Measurements from ENCODE around the gene MIPOL1.

Gene MIPOL1

DNA sequence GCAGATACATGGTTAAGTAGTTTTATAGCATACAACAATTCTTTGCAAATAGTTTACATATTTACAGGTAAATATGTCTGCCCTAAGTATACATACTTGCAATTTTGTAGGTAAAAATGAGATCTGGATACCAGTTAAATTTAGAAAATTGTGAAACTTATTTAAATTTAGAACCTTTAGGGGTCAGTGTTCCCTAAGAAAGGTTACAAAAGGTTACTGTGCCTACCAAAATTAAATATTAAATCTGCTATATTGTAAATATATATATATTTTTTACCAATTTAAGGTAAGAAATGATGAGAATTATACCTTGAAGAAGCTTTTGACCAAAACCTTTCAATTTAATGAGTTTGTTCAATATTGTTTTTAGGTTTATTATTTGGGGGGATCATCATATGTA, 54.0 kb downstream of the MIPOL1 start:
- Histone ChIP-seq H3K9me3 (ENCODE audit: insufficient read depth, low read depth, low read length) (no peaks in the 10 kb centered on the region), H2AFZ (ENCODE audit: low read length) (no peak overlapping the region), H3K9ac (ENCODE audit: low read depth, low read length, poor library complexity, severe bottlenecking) (no peak overlapping the region), H3K4me3 (ENCODE audit: low read length, poor library complexity, severe bottlenecking) (no peak overlapping the region), H3K4me2 (ENCODE audit: low read depth, low read length, poor library complexity, severe bottlenecking) (no peak overlapping the region), H3K27me3 (ENCODE audit: insufficient read depth, low read length, poor library complexity, severe bottlenecking) (no peaks in the 10 kb centered on the region), H3K79me2 (ENCODE audit: insufficient read depth, low read length) (no peaks in the 10 kb centered on the region), H3F3A (ENCODE audit: low read depth) (no peaks in the 10 kb centered on the region), H3K9me2 (replicated peaks; ENCODE audit: low read depth, low read length) (no peaks in the 10 kb centered on the region), H3K36me3 (ENCODE audit: insufficient read depth, low read length) (no peaks in the 10 kb centered on the region), H4K20me1 (ENCODE audit: insufficient read depth, low read length, poor library complexity, severe bottlenecking) (no peaks in the 10 kb centered on the region), H3K4me1 (ENCODE audit: insufficient read depth, low read length, poor library complexity, severe bottlenecking) (no peaks in the 10 kb centered on the region)
- no peak for TF ChIP-seq EZH2phosphoT487 (IDR thresholded peaks at IDR 0.05; ENCODE audit: borderline replicate concordance)
- TF ChIP-seq, protein P1, sequence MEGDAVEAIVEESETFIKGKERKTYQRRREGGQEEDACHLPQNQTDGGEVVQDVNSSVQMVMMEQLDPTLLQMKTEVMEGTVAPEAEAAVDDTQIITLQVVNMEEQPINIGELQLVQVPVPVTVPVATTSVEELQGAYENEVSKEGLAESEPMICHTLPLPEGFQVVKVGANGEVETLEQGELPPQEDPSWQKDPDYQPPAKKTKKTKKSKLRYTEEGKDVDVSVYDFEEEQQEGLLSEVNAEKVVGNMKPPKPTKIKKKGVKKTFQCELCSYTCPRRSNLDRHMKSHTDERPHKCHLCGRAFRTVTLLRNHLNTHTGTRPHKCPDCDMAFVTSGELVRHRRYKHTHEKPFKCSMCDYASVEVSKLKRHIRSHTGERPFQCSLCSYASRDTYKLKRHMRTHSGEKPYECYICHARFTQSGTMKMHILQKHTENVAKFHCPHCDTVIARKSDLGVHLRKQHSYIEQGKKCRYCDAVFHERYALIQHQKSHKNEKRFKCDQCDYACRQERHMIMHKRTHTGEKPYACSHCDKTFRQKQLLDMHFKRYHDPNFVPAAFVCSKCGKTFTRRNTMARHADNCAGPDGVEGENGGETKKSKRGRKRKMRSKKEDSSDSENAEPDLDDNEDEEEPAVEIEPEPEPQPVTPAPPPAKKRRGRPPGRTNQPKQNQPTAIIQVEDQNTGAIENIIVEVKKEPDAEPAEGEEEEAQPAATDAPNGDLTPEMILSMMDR (conservative IDR thresholded peaks at IDR 0.05; ENCODE audit: low read length): no peak

GRCh38 chr14:37252434-37252833, 54.7 kb downstream of the MIPOL1 start:
- H3K9ac ChIP-seq (ENCODE audit: low read depth, low read length, poor library complexity, severe bottlenecking): no peak overlapping the region
- H3K9me3 ChIP-seq (ENCODE audit: insufficient read depth, low read depth, low read length): no peaks in the 10 kb centered on the region
- no peak overlapping the region for H3K4me2 ChIP-seq (ENCODE audit: low read depth, low read length, poor library complexity, severe bottlenecking)
- no peaks in the 10 kb centered on the region for H3K27me3 ChIP-seq (ENCODE audit: insufficient read depth, low read length, poor library complexity, severe bottlenecking)
- no peaks in the 10 kb centered on the region for H3F3A ChIP-seq (ENCODE audit: low read depth)
- H3K4me3 ChIP-seq (ENCODE audit: low read length, poor library complexity, severe bottlenecking): no peak overlapping the region
- no peak overlapping the region for H2AFZ ChIP-seq (ENCODE audit: low read length)
- no peaks in the 10 kb centered on the region for H3K36me3 ChIP-seq (ENCODE audit: insufficient read depth, low read length)
- no peaks in the 10 kb centered on the region for H3K4me1 ChIP-seq (ENCODE audit: insufficient read depth, low read length, poor library complexity, severe bottlenecking)
- no peaks in the 10 kb centered on the region for H3K79me2 ChIP-seq (ENCODE audit: insufficient read depth, low read length)
- no peak for TF ChIP-seq EZH2phosphoT487 (IDR thresholded peaks at IDR 0.05; ENCODE audit: borderline replicate concordance)
- TF ChIP-seq, protein P1 (conservative IDR thresholded peaks at IDR 0.05; ENCODE audit: low read length): no peak
- no peaks in the 10 kb centered on the region for H4K20me1 ChIP-seq (ENCODE audit: insufficient read depth, low read length, poor library complexity, severe bottlenecking)
- no peaks in the 10 kb centered on the region for H3K9me2 ChIP-seq (replicated peaks; ENCODE audit: low read depth, low read length)

DNA sequence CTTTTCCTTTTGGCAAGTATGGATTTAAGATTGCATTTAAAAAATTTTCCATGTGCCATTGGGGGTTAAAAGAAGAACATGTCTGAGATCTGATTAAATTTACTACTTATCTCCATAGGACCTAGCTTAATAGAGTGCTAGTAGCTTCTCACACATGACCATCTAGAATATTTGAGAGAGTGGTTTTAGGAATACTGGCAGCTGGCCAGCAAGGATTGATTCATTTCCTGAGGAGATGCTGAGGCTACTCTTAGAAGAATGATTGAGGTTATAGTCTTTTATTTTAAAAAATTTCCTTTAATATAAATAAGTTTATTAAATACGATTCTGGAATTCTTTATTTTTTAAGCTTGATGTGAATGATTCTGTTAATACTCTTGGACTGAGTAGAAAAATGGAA, 56.2 kb downstream of the MIPOL1 start:
- H4K20me1 ChIP-seq (ENCODE audit: insufficient read depth, low read length, poor library complexity, severe bottlenecking): no peaks in the 10 kb centered on the region
- no peaks in the 10 kb centered on the region for H3K79me2 ChIP-seq (ENCODE audit: insufficient read depth, low read length)
- H3K27me3 ChIP-seq (ENCODE audit: insufficient read depth, low read length, poor library complexity, severe bottlenecking): no peaks in the 10 kb centered on the region
- TF ChIP-seq EZH2phosphoT487 (IDR thresholded peaks at IDR 0.05; ENCODE audit: borderline replicate concordance): no peak
- TF ChIP-seq, protein P1 (conservative IDR thresholded peaks at IDR 0.05; ENCODE audit: low read length): no peak
- no peaks in the 10 kb centered on the region for H3K9me3 ChIP-seq (ENCODE audit: insufficient read depth, low read depth, low read length)
- no peak overlapping the region for H3K4me2 ChIP-seq (ENCODE audit: low read depth, low read length, poor library complexity, severe bottlenecking)
- no peaks in the 10 kb centered on the region for H3K36me3 ChIP-seq (ENCODE audit: insufficient read depth, low read length)
- no peaks in the 10 kb centered on the region for H3K9me2 ChIP-seq (replicated peaks; ENCODE audit: low read depth, low read length)
- no peak overlapping the region for H3K9ac ChIP-seq (ENCODE audit: low read depth, low read length, poor library complexity, severe bottlenecking)
- no peak overlapping the region for H2AFZ ChIP-seq (ENCODE audit: low read length)
- H3F3A ChIP-seq (ENCODE audit: low read depth): no peaks in the 10 kb centered on the region
- H3K4me1 ChIP-seq (ENCODE audit: insufficient read depth, low read length, poor library complexity, severe bottlenecking): no peaks in the 10 kb centered on the region
- no peak overlapping the region for H3K4me3 ChIP-seq (ENCODE audit: low read length, poor library complexity, severe bottlenecking)
